ENCODE data around the gene RAD54L.
A peak's percentile ranks its signal among the peaks of the same experiment; 100 is the strongest.
"Not testable (repeated sequence)": the region's sequence is repeated elsewhere in the genome, so short reads cannot be mapped to it uniquely, and the experiment has no call there.

The RAD54L gene

DNA sequence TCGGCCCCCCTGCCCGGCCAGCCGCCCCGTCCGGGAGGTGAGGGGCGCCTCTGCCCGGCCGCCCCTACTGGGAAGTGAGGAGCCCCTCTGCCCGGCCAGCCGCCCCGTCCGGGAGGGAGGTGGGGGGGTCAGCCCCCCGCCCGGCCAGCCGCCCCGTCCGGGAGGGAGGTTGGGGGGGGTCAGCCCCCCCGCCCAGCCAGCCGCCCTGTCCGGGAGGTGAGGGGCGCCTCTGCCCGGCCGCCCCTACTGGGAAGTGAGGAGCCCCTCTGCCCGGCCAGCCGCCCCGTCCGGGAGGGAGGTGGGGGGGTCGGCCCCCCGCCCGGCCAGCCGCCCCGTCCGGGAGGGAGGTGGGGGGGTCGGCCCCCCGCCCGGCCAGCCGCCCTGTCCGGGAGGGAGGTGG lies 5.8 kb upstream of the RAD54L start:
- DNase-seq (ENCODE audit: low read depth): not testable (repeated sequence)

GRCh38 chr1:46242918-46243317 lies 4.6 kb upstream of the RAD54L start:
- DNase-seq (ENCODE audit: low read depth): no peak

DNA sequence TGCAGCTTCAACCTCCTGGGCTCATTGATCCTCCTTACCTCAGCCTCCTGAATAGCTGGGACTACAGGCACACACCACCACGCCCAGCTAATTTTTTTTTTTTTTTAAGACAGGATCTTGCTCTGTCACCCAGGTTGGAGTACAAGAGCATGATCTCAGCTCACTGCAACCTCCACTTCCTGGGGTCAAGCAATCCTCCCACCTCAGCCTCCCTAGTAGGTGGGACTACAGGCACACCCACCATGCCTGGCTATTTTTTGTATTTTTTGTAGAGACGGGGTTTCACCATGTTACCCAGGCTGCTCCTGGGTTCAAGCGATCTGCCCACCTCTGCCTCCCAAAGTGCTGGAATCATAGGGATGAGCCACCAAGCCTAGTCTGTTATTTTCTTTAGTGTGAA lies 3.7 kb upstream of the RAD54L start:
- not testable (repeated sequence) for DNase-seq (ENCODE audit: low read depth)

DNA sequence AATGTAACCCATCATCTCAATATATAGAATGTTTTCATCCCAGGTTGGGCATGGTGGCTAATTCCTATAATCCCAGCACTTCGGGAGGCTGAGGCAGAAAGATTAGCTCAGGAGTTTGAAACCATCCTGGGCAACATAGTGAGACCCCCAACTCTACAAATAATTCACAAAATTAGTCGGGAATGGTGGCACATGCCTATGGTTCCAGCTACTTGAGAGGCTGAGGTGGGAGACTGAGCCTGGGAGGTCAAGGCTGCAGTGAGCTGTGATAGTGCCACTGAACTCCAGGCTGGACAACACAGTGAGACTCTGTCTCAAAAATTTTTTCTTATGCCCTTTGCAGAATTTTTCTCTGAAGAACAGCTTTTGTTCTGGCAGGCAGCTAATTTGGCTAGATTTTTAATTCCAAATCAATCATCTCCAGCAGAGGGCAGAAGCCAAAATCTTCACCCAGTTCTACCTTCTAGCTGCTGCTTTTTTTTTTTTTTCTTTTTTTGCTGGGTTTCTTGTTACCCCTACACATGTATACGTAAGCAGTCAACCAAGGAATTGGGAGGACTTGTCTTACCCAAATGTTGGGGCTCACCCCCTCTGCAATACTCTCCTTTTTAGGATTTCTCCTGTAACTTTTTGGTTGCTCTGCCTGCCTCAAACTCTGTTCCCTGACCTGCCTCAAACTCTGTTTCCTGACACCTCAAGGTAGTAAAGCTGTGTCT lies 2.7 kb upstream of the RAD54L start:
- DNase-seq (ENCODE audit: low read depth): no peak

DNA sequence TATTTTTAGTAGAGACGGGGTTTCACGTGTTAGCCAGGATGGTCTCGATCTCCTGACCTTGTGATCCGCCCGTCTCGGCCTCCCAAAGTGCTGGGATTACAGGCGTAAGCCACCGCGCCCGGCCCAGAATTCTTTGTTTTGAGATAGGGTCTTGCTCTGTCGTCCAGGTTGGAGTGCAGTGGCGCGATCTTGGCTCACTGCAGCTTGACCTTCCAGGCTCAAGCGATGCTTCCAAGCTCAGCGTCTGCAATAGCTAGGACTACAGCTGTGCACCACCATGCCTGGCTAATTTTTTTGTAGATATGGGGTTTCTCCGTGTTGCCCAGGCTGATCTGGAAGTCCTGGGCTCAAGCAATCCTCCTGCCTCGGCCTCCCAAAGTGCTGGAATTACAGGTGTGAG lies 1.4 kb upstream of the RAD54L start:
- not testable (repeated sequence) for DNase-seq (ENCODE audit: low read depth)

DNA sequence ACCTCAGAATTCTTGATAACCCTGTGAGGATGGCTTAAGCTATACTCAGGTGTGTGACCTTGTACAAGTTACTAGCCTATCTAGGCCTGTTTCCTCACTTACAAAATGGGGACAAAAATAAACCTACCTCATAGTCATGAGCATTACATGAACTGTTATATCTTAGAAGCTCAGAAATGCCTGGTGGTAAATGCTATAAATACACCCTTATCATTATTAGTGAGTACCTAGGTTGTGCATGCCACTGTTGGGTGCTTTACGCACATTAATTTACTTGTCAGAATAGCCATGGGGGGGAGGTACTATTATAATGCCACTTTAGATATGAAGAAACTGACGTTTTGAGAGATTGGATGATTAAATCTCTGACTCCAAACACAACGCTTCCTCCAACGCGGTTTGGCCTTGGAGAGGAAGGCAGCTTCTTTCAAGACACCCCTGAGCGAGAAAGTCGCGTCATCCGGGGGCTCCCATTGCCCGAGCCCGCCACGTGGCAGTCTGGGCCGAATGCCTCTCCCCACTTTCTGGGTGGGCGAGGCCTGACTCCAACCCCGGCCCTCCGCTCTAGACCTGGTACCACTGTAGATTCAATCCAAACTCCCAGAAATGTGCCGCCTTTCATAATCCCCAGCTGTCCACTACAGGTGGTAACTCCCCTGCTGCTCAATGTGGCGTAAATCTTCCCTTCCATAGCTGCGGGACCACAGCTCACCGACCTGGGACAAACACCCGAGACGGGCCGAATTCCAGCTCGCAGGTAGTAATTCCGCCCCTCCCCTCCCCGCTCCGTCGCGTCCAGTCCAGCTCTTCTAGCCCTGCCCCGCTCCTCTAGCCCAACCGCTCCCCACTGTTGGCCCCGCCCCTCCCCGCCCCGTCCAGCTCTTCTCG lies 771 bp upstream of the RAD54L start:
- DNase-seq (ENCODE audit: low read depth): peak; percentile 21

- DNase-seq (ENCODE audit: low read depth): no peak
These were observed 758 bp downstream of the RAD54L start for GRCh38 chr1:46248122-46248920.

GRCh38 chr1:46254668-46255067 lies 7.1 kb downstream of the RAD54L start:
- DNase-seq (ENCODE audit: low read depth): no peak

GRCh38 chr1:46256523-46256922 lies 9.0 kb downstream of the RAD54L start:
- no peak for DNase-seq (ENCODE audit: low read depth)

GRCh38 chr1:46262508-46262907 lies 14.9 kb downstream of the RAD54L start:
- DNase-seq (ENCODE audit: low read depth): no peak

DNA sequence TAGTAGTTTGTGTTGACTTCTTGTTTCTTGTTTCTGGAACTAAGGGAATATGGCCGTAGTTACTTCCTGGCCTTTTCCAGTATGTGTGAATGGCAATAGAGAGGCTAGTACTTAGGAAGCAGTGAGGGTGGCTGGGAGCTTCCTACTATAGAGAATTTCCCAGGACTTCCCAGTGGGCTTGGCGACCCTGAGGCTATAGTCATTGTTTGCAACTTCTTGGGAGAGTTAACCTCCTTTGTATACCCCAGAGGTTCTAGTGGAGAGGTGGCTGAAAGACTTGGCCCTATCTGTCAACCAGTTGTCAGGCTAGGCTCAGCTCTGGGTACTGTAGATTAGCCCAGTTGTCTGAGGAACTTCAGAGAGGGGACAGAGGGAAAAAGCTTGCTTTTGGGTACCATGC lies 15.6 kb downstream of the RAD54L start:
- DNase-seq (ENCODE audit: low read depth): no peak

DNA sequence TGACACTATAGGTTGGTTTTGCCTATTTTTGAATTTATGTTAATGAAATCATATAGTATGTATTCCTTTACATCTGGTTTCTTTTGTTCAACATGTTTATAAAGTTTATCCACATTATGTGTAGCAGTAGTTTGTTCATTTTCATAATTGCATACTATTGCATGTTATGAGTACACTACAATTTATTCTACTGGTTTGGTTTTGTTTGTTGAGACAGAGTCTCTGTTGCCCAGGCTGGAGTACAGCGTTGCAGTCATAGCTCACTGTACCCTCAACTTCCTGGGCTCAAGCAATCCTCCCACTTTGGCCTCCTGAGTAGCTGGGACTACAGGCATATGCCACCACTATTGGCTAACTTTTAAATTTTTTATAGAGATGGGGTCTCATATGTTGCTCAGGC lies 21.0 kb downstream of the RAD54L start:
- DNase-seq (ENCODE audit: low read depth): no peak

GRCh38 chr1:46274225-46275029 lies 26.9 kb downstream of the RAD54L start:
- no peak for DNase-seq (ENCODE audit: low read depth)

- DNase-seq (ENCODE audit: low read depth): no peak
These were observed 27.4 kb downstream of the RAD54L start for GRCh38 chr1:46275030-46275337.

DNA sequence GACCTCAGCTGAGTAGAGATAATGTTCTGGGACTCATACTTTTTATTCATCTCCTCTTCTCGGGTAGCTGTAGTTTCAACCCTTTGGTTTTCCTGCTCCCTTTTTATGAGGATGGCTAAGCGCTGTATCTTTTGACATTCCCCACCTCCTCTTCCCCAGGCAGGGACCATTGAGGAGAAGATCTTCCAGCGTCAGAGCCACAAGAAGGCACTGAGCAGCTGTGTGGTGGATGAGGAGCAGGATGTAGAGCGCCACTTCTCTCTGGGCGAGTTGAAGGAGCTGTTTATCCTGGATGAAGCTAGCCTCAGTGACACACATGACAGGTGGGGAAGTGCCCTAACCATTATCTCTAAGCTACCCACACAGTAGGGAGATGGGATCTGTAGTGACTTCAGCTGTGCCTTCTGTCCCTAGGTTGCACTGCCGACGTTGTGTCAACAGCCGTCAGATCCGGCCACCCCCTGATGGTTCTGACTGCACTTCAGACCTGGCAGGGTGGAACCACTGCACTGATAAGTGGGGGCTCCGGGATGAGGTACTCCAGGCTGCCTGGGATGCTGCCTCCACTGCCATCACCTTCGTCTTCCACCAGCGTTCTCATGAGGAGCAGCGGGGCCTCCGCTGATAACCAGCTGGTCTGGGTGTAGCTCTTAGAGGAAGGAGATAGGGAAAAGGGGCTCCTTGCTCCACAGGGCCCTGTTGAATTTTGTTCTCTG lies 30.3 kb downstream of the RAD54L start:
- DNase-seq (ENCODE audit: low read depth): no peak

- no peak for DNase-seq (ENCODE audit: low read depth)
These were observed 31.2 kb downstream of the RAD54L start for GRCh38 chr1:46278807-46279206.

- no peak for DNase-seq (ENCODE audit: low read depth)
These were observed 32.5 kb downstream of the RAD54L start for GRCh38 chr1:46280092-46280491.

DNA sequence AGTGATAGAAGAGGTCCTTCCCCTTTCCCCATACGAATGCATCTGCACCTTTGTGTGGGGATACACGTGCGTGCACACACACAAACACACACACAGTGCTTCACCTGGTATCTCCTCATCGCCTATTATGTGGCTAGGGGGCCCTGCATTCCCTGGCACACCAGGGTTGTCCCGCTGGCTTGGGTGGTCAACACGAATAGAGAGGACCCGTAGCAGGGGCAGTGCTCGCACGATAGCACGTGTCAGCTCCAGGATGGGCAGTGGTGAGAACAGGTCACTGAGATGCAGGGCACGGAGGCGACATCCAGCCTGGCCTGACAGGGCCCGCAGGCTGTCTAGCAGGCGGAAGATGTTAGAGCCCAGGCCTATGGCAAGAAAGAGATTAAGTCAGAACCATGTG lies 33.5 kb downstream of the RAD54L start:
- DNase-seq (ENCODE audit: low read depth): no peak

DNA sequence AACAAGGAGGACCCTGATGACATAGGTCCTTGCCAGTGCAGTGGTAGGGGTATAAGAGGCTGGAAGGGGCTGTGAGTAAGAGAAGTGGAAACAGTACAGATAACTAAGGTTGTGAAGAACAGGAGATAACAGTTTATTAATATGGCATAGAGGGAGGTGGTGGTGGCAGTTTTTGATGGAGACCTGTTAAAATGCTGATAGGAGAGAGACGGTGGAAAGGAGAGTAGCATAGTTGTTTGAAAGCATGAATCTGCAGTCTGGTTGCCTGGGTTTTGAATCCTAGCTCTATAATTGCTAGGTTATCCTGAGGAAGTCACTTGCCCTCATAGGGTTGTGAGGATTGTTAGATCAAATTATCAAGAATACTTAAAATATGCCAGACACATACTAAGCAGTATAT lies 36.5 kb downstream of the RAD54L start:
- no peak for DNase-seq (ENCODE audit: low read depth)

- no peak for DNase-seq (ENCODE audit: low read depth)
These were observed 37.3 kb downstream of the RAD54L start for GRCh38 chr1:46284597-46285564.
